NCI-H1436 treated with DMSO at 0.1 percent for 48 hours (cell line): ENCODE measurements around the gene HSD11B2.

Source experiments
- DNase-seq: peaks from one replicate; lab custom pipeline; 2025; lab: John Stamatoyannopoulos, UW

Gene HSD11B2

GRCh38 chr16:67430977-67431774, at the start of gene HSD11B2:
HSD11B2 (plus strand) TSS chr16:67431121; CDS start chr16:67431249, 128 bp downstream.
- no peak for DNase-seq

GRCh38 chr16:67383284-67383683, 47.6 kb upstream of the HSD11B2 start:
- DNase-seq: no peak

DNA sequence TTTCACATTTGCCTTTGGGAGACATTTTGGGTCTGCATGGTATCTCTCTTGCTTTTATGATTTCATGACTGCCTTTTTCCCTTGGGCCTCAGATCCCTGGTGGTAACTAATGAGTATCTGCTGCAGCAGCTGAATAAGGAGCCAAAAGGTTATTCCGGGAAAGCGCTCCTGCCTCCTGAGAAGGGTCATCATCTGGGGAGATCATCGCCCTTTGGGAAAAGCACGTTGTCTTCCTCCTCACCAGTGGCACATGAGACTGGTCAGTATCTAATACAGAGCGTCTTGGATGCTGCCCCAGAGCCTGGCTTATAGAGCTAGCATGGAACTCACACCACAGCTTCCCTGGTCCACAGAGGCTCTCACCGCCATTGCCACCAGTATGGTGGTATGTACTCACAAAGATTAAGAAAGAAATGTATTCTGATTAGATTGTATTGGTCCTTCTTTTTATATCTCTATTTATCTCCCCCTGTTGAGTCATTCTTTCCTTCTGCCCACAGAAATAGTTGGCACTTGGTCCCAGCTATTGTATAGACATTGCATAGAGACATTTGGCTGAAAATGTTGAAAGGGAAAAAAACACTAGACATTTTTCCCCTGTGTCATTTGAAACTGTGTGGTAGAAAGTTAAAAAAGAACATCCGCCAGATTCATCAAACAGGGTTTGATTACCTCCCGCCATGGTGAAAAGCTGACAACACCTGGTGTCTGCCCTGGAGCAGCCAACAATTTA, 46.0 kb upstream of the HSD11B2 start:
- no peak for DNase-seq

DNA sequence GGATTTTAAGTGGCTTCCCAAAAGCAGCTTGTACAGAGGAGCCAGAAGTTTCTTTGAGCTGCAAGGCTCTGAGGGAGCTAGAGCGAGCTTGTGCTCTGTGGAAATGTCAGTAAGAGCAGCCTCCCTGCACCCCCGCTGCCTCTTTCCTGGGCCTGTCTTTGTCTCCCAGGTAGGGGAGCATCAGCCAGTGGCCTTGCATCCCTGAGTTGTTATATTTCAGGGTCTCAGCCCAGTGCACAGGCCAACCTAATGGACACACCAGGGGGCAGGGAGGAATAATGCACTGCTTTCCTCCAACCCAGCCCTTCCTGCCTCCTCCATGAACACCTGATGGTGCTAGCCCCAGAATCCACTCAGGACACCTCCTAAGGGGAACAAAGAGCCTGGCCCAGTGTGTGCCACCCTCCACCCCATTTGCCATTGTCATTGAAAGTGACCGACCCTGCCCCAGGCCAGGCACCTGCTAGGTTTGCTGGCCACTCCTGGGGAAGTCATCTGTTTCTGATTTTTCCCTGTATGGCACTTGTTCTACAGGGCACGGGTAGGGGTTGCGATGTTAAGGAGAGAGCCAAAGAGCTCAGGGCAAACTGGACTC, 44.0 kb upstream of the HSD11B2 start:
- DNase-seq: no peak

GRCh38 chr16:67387479-67388079, 43.3 kb upstream of the HSD11B2 start:
- no peak for DNase-seq

DNA sequence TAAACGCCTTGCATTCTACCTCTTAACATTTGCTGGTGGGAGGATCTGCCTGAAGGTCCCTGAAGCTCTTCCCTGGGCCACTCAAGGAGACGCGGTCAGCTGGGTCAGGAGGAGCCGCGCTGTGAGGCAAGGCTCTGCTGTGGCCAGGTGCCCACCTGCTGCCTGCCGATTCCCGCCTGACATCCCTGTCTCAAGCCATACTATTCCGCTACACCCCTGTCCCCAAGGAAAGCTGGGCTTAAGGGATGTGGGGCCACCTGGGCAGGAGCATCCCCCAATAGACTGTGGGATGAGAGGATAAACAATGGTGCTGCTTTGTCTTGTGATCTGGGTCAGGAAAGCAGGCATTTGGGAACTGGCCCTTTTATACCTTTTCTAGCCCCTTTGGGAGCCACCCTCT, 42.7 kb upstream of the HSD11B2 start:
- no peak for DNase-seq

DNA sequence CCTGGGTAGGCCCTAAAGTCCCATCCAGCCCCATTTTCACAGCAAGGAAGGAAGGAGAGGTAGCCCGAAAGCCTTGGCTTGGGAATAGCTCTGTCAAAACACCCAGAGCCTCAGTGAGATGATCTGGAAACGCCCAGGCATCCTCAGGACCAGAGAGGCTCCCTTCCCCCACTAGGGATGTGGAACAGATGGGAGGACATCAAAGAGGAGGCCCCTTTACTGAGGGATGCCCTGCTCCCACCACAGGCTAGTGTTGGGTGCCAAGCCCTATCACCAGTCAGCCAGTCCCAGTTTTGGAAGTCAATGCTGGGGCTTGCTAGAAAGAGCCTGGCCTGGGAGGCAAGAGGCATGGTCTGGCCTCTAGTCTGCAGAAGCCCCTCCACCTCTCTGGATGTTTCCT, 42.3 kb upstream of the HSD11B2 start:
- no peak for DNase-seq

DNA sequence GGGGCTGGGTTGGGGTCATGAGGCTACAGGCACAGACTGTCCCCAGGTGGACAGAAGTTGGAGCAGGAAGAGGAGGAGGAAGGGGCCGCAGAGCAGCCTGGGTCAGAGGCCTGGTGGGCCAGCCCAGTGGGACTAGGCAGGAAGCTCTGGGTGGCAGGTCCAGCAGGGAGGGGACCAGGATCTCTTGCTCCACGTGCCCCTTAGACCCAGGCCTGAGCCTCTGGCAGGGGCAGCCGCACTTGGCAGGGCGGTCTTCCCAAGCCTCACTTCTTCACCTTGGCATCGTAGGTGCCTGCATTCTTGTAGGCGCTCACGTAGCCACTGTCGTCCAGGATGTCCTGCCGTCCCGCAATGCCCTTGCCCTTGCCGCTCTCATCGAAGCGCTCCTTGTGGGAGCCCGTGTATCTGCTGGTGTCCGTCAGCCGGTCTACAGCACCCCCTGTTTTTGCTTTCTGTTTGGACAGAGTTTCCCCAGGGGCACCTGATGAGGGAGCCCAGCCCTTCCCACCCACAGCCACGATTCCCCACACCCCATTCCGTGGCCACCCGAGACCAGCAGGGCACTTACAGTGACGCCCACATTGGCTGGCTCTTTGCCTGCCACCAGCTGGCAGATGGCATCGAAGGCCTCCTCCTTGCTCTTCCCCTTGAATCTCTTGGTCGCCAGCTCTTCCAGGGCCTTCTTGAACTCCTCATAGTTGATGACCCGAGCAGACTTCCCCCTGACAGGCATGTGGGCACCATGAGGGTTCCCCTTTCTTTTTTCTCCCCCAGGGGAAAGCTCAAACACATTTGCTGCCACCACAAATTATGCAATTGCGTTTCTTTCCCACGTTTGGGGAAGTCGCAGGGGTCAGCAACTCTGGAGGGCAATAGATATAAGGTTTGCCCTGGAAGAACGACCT, 40.8 kb upstream of the HSD11B2 start:
- DNase-seq: no peak

DNA sequence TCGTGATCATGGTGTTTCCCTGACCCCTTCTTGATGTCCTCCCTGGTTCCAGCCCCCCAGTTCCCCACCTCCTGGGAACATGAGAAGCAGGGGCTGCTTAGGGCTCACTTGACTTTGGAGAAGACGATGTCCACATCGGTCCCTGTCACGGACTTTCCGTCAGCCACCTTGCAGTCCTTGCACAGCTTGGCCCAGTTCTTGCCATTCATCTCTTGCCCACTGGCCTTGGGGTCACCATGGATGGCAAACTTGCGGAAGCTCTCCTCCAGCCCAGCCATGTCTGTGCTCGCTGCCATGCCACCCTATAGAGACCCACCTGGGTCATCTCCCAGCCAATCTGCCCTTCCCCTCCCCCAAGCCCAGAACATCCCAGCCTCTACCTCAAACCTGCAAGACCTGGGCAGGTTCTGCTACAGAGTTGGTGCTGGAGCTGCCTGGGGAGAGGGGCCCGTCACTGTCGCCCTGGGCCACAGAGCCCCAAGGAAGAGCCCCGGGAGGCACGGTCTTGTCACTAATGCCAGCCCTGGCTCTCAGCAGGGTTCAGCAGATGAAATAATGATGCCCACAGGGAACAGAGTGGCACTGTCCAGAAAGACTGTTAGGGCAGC, 40.0 kb upstream of the HSD11B2 start:
- DNase-seq: no peak

DNA sequence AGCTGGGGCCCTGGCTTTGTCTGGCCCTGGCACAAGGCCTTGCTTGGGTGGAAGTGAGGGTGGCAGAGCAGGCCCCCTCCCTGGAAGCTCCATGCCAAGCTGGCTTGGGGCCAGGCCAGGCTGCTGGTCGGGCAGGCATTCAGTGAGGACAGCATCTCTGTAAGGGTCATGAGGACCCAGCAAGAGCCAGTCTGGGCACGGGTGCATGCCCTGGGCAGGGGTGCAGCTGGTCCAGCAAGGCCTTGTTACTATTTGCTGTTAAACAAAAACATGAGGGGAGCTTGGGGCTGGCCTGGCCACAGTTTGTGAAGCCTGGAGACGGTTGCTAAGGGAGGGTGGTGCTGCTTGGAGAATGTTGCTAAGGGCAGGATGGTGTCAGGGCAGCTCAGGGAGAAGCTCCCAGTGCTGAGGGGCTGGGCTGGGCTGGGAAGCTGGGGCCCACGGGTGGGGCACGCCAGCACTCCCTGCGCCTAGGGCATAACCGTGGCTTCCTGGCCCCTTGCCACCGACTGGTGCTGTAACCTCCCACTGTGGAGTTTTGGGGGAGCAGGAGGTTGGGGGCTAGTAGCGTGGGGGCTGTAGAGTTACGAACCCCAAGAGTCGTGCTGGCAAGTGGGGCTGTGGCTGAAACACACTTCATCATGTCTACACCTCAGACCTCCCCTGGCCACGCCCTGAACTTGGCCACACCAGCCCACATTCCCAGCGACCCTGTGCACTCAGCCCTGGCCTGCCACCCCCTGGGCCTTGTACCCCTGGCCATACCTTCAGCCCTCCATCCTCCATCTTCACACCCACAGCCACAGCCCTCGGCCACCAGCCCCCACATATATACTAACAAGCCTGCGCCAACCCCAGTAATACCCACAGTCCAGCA, 39.3 kb upstream of the HSD11B2 start:
- DNase-seq: no peak

GRCh38 chr16:67392301-67393059, 38.4 kb upstream of the HSD11B2 start:
- DNase-seq: no peak

GRCh38 chr16:67393111-67393787, 37.7 kb upstream of the HSD11B2 start, which contains the start of gene TPPP3:
TPPP3 (minus strand) TSS chr16:67393498; CDS start chr16:67391111, 2,387 bp downstream.
- DNase-seq: peak; percentile 56

- DNase-seq: no peak
Observed at GRCh38 chr16:67393788-67394154, 37.1 kb upstream of the HSD11B2 start.

- no peak for DNase-seq
Observed at GRCh38 chr16:67394155-67395104, 36.5 kb upstream of the HSD11B2 start.

- no peak for DNase-seq
Observed at GRCh38 chr16:67395105-67395457, 35.8 kb upstream of the HSD11B2 start.

DNA sequence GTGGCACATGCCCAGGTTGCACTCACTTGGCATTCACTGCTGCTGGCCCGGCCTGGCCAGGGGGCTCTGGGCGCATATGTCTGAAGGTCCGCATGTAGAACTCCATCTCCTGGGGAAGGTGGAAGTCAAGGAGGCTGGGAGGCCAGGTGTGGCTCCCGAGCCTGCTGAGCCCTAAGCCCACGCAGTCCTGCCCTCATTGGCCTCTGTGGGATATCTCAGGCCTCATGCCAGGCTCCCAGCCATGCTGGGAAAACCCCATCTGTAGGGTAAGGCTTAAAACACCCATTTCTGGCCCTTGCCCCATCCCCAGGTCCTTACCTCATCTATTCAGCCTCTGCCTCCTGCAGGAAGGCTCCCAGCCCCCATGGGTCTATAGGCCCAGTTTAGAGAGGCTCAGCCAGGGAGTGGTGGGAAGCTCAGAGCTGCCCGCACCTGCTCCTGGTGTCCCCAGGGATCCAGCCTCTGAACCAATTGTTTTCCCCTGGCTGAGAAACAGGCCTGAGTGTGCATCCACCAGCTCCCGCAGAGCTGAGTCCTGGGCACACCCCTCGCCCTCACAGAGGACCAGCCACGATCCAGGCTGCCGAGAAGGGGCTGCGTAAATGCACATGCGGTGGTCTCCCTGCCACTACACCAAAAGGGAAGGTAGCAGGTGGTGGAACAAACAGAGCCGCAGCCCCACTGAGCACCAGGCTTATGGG, 35.3 kb upstream of the HSD11B2 start:
- DNase-seq: peak; percentile 78
